HepG2 (cell line): ENCODE measurements around the gene IL17RC. TPM values are rescaled to one million over a fixed set of nuclear protein-coding genes. Genes with fewer than 3 reads are reported as not detected.

Experiments used
- CBX5 ChIP-seq: sonication (generic); formaldehyde crosslinking; IDR thresholded peaks from 2 replicates; pipeline ENCODE4 v1.4.0; 2020; ENCODE audit warnings: missing genetic modification reagents, borderline replicate concordance
- CHD2 ChIP-seq: IDR thresholded peaks from 2 replicates; pipeline ENCODE4 v1.6.1; 2011; ENCODE audit warnings: low read depth, low read length, improper control_type of control experiment
- DRAP1 ChIP-seq: IDR thresholded peaks from 2 replicates; pipeline ENCODE4 v1.6.1; 2016; ENCODE audit warnings: missing genetic modification reagents, missing compliant biosample characterization
- ESRRA ChIP-seq: sonication (generic); formaldehyde crosslinking; IDR thresholded peaks from 2 replicates; pipeline ENCODE4 v1.5.1; 2020; ENCODE audit warnings: mild to moderate bottlenecking, low read depth, missing genetic modification reagents
- HCFC1 ChIP-seq: fragments of 150-350 bp; IDR thresholded peaks from 2 replicates; pipeline ENCODE4 v1.6.1; 2014; ENCODE audit warnings: low read depth, low read length
- KDM1A ChIP-seq: IDR thresholded peaks from 2 replicates; pipeline ENCODE4 v1.6.1; 2016; ENCODE audit warnings: missing compliant biosample characterization
- NPAS2 ChIP-seq: sonication (generic); formaldehyde crosslinking; IDR thresholded peaks from 2 replicates; pipeline ENCODE4 v1.8.0; 2022; ENCODE audit warnings: mild to moderate bottlenecking, missing genetic modification reagents, borderline replicate concordance
- PATZ1 ChIP-seq: sonication (generic); formaldehyde crosslinking; IDR thresholded peaks from 2 replicates; pipeline ENCODE4 v1.4.0; 2020; ENCODE audit warnings: missing genetic modification reagents
- PHF8 ChIP-seq: sonication (generic); formaldehyde crosslinking; IDR thresholded peaks from 2 replicates; pipeline ENCODE4 v1.5.0; 2020; ENCODE audit warnings: missing genetic modification reagents
- SIX1 ChIP-seq: sonication (generic); formaldehyde crosslinking; IDR thresholded peaks from 2 replicates; pipeline ENCODE4 v1.4.0; 2020; ENCODE audit warnings: missing genetic modification reagents, borderline replicate concordance
- SIX4 ChIP-seq: sonication (generic); formaldehyde crosslinking; IDR thresholded peaks from 2 replicates; pipeline ENCODE4 v1.4.0; 2020; ENCODE audit warnings: missing genetic modification reagents
- SNAPC2 ChIP-seq: sonication (generic); formaldehyde crosslinking; IDR thresholded peaks from 2 replicates; pipeline ENCODE4 v1.8.1; 2022; ENCODE audit warnings: mild to moderate bottlenecking, missing genetic modification reagents
- TRIM24 ChIP-seq: sonication (generic); formaldehyde crosslinking; IDR thresholded peaks from 2 replicates; pipeline ENCODE4 v1.8.0; 2022; ENCODE audit warnings: mild to moderate bottlenecking, missing genetic modification reagents
- ZNF275 ChIP-seq: sonication (generic); formaldehyde crosslinking; IDR thresholded peaks from 2 replicates; pipeline ENCODE4 v1.8.0; 2022; ENCODE audit warnings: missing genetic modification reagents, mild to moderate bottlenecking, inconsistent platforms, borderline replicate concordance
- ZNF432 ChIP-seq: sonication (generic); formaldehyde crosslinking; IDR thresholded peaks from 2 replicates; pipeline ENCODE4 v1.5.0; 2020; ENCODE audit warnings: missing genetic modification reagents, mild to moderate bottlenecking, borderline replicate concordance
- ZNF570 ChIP-seq: sonication (generic); formaldehyde crosslinking; IDR thresholded peaks from 2 replicates; pipeline ENCODE4 v1.4.0; 2020; ENCODE audit warnings: mild to moderate bottlenecking, missing genetic modification reagents, borderline replicate concordance
- polyA plus RNA-seq, 8 experiments: library from polyadenylated mRNA; depleted of rRNA in 3 of 8; stranded (reverse) in 7 of 8; unstranded in 1 of 8; fragments of >200 nt; fragmentation: Illumina TruSeq in 4 of 8; extraction: Trizol in 4 of 8; gene quantifications; 2 replicates each; pipeline versions ENCODE4 v1.2.1 to v1.2.3, GENCODE V29; 2011 to 2016; ENCODE audit warnings: low read depth in 4 of 8, missing spikeins in 1 of 8, mixed read lengths in 1 of 8; ENCODE audit not compliant: insufficient read depth in 1 of 8
- total RNA-seq, 5 experiments: library from RNA; depleted of rRNA; stranded (reverse); fragments of >200 nt; fragmentation: Illumina TruSeq; extraction: Trizol; gene quantifications; 2 replicates each; pipeline ENCODE4 v1.2.3, GENCODE V29; 2016; ENCODE audit warnings: low read depth in 1 of 5
- TF ChIP-seq, protein P1 (sequence below): sonication (generic); formaldehyde crosslinking; IDR thresholded peaks from 2 replicates; pipeline ENCODE4 v1.4.0; 2020; ENCODE audit warnings: mild to moderate bottlenecking, low read depth, missing genetic modification reagents
- TF ChIP-seq, protein P2 (sequence below): sonication (generic); formaldehyde crosslinking; IDR thresholded peaks from 2 replicates; pipeline ENCODE4 v1.8.0; 2022; ENCODE audit warnings: missing genetic modification reagents, mild to moderate bottlenecking, borderline replicate concordance
- TF ChIP-seq, protein P3 (sequence below): sonication (generic); formaldehyde crosslinking; IDR thresholded peaks from 2 replicates; pipeline ENCODE4 v1.8.0; 2022; ENCODE audit warnings: missing genetic modification reagents, mild to moderate bottlenecking, moderate library complexity, borderline replicate concordance

IL17RC gene
- total and polyA plus RNA-seq, 2 of the 13 experiments (the other 11 are each of a cell fraction or from before 2014, with no cell fraction given), result 20.7 to 24.0 TPM

DNA sequence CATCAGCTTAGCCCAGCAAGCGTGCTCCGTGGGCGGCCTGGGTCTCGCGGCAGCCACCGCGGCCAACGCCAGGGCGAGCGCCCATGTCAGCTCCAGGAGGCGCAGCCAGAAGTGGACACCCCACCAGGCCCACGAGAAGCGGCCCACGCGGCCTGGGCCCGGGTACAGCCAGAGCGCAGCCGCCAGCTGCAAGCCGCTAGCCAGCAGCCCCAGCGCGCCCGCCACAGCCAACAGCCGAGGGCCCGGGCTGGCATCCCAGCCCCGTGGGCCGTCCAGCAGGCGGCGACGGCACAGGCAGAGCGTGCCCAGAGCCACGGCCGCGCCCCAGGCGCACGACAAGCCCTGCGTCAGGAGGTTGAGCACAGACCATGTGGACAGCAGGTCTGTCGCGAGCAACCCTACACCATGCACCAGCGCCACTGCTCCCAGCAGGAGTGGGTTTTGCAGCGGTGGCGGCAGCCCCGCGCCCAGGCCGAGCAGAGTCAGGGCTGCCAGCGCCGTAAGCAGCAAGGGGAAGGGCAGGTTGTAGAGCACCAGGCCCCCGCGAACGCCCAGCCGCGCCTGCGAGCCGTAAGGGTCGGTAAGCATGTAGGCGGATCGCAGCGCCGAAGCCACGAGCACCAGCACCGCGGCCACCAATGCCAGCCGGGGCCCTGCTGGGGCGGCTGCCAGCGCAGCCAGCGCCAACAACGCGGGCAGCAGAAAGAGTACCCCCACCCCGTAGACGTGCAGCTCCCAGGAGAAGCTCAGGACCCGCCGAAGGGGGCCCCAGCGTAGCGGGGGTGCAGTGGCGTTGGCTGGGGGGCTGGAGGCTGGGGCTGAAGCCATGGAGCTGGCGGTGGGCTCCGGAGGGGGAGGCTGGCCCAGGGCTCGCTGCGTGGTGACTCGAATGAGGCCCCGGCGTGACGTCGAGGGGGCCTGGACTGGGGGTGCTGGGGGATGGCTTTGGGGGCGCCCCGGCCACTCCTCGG, 30.4 kb downstream of the IL17RC start (continued):
- TF ChIP-seq ZNF275 (CRISPR knock-in tag) (peak; percentile 78; the same call in 1 of the 2 replicates), ESRRA (CRISPR knock-in tag) (peak; percentile 56; the same call in 1 of the 2 replicates), SIX4 (CRISPR knock-in tag) (peak; percentile 65; the same call in 1 of the 2 replicates), PHF8 (CRISPR knock-in tag) (peak; percentile 74; the same call in 1 of the 2 replicates), PATZ1 (CRISPR knock-in tag) (peak; percentile 60), CBX5 (CRISPR knock-in tag) (peak; percentile 16; the same call in 1 of the 2 replicates), CHD2 (no peak), ZNF570 (CRISPR knock-in tag) (no peak), HCFC1 (no peak), ZNF432 (CRISPR knock-in tag) (no peak), SNAPC2 (CRISPR knock-in tag) (no peak), SIX1 (CRISPR knock-in tag) (0 out of 2 replicates have a peak, but pooled peaks have one; percentile 23), NPAS2 (CRISPR knock-in tag) (no peak), DRAP1 (CRISPR knock-in tag) (no peak), KDM1A (CRISPR knock-in tag) (no peak), TRIM24 (CRISPR knock-in tag) (no peak)
- TF ChIP-seq, protein P1, sequence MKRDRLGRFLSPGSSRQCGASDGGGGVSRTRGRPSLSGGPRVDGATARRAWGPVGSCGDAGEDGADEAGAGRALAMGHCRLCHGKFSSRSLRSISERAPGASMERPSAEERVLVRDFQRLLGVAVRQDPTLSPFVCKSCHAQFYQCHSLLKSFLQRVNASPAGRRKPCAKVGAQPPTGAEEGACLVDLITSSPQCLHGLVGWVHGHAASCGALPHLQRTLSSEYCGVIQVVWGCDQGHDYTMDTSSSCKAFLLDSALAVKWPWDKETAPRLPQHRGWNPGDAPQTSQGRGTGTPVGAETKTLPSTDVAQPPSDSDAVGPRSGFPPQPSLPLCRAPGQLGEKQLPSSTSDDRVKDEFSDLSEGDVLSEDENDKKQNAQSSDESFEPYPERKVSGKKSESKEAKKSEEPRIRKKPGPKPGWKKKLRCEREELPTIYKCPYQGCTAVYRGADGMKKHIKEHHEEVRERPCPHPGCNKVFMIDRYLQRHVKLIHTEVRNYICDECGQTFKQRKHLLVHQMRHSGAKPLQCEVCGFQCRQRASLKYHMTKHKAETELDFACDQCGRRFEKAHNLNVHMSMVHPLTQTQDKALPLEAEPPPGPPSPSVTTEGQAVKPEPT (CRISPR knock-in tag), result no peak; the same call in 1 of the 2 replicates
- TF ChIP-seq, protein P2, sequence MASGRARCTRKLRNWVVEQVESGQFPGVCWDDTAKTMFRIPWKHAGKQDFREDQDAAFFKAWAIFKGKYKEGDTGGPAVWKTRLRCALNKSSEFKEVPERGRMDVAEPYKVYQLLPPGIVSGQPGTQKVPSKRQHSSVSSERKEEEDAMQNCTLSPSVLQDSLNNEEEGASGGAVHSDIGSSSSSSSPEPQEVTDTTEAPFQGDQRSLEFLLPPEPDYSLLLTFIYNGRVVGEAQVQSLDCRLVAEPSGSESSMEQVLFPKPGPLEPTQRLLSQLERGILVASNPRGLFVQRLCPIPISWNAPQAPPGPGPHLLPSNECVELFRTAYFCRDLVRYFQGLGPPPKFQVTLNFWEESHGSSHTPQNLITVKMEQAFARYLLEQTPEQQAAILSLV (CRISPR knock-in tag), result peak; percentile 36; the same call in 1 of the 2 replicates
- TF ChIP-seq, protein P3, sequence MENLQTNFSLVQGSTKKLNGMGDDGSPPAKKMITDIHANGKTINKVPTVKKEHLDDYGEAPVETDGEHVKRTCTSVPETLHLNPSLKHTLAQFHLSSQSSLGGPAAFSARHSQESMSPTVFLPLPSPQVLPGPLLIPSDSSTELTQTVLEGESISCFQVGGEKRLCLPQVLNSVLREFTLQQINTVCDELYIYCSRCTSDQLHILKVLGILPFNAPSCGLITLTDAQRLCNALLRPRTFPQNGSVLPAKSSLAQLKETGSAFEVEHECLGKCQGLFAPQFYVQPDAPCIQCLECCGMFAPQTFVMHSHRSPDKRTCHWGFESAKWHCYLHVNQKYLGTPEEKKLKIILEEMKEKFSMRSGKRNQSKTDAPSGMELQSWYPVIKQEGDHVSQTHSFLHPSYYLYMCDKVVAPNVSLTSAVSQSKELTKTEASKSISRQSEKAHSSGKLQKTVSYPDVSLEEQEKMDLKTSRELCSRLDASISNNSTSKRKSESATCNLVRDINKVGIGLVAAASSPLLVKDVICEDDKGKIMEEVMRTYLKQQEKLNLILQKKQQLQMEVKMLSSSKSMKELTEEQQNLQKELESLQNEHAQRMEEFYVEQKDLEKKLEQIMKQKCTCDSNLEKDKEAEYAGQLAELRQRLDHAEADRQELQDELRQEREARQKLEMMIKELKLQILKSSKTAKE, result peak; percentile 21; the same call in 1 of the 2 replicates
